Stimulated activated CD4-positive, alpha-beta T cell treated with anti-CD3 and anti-CD28 coated beads, TNF-alpha, amount 100 ng/mL, for 4 hours (primary cell): Measurements from ENCODE around the gene HCFC1.

Experiments
- DNase-seq, 3 experiments: peaks; one replicate each; pipeline ENCODE4 v3.0.0-alpha.2; 2020; ENCODE audit warnings: low read depth in 3 of 3

The HCFC1 gene

DNA sequence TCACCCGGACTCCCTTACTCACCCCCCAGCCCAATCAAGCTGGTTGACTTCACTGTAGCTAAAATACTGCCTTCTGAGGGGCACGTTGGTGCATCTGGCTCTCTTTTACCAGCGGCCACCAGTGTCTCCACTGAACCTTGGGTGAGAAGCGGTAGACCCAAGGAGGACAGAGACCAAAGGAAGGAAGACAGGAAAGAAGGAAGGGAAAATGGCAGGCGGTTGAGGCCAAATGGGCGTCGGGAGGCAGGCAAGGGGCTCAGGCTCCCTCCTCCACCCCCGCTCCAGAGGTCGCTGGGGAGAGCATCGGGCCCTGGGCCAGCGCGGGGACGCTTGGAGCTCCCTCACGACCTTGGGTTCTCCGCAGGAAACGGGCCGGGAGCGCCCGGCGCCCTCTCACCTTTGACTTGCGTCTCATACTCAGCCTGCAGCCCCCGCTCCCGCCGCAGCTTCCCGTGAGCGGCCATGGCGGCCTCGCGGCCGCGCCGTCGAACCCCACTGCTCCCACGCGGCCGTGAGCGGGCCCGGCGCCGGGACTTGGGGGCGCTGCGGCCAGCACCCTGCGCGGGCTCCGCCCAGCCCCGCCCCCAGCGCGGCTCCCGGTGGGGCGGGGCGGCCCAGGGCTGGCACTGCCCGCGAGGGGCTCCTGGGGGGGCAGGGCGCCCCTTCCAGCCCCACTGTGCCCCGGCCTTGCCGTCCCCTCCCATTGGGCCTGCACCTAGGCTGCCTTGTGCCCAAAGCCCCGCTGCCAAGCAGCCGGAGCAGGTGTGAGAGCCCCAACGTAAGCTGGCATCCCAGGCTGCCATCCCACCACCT, 45.7 kb downstream of the HCFC1 start, which contains the start of gene ARHGAP4:
Gene ARHGAP4 (minus strand): TSS at position 526 of the 813 bp plus-strand sequence. CDS start 62 bp downstream, at position 464.
- DNase-seq, result no peak

DNA sequence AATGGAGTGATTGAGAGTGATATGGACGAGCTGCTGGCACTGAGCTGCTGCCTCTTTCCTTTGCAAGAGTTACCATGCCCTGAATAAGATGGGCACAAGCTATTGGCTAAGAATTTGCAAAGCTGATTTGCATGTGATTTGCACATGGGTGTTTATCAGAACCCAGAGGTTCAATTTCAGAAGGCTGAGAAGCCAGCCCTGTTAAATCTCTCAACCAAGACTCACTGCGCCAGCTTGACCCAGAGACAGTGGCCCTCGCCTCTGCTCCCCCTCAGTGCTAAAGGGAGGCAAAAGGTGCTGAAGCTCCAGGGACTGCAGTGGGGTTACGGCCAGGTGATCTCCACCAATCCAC, 46.3 kb downstream of the HCFC1 start:
- DNase-seq, result no peak

DNA sequence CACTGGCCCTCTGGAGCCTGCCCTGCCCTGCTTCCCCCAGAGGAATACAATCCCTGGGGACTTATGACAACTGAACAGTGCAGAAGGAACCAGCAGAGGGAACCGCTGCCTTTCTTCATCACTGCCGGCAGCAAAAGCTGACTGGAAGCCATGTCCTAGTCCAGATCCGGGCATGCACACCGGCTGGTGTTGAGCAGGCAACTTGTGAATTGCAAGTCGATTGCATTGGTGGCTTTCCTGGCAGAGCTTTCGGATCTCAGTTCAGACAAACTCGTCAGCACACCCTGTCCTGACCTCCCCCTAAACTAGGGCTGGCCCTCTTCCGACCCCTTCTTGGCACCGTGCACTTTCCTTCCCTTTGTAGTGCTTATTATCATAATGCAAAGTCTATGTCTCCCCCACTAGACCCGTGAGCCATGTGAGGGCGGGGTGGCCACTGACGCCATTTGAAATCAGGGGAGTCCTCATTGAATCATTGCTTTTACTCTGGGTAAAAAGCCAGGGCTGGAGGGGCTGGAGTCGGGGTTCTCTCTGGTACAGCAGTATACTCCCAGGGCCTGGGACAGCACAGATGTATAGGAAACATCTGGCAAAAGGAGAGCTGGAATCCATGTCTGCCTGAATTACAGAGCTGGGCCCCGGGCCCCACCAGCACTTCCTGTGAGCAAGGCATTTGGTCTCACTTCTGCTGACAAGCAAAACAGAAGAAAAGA, 47.3 kb downstream of the HCFC1 start:
- no peak for DNase-seq

GRCh38 chrX:153922932-153923857, 48.4 kb downstream of the HCFC1 start:
- no peak for DNase-seq

DNA sequence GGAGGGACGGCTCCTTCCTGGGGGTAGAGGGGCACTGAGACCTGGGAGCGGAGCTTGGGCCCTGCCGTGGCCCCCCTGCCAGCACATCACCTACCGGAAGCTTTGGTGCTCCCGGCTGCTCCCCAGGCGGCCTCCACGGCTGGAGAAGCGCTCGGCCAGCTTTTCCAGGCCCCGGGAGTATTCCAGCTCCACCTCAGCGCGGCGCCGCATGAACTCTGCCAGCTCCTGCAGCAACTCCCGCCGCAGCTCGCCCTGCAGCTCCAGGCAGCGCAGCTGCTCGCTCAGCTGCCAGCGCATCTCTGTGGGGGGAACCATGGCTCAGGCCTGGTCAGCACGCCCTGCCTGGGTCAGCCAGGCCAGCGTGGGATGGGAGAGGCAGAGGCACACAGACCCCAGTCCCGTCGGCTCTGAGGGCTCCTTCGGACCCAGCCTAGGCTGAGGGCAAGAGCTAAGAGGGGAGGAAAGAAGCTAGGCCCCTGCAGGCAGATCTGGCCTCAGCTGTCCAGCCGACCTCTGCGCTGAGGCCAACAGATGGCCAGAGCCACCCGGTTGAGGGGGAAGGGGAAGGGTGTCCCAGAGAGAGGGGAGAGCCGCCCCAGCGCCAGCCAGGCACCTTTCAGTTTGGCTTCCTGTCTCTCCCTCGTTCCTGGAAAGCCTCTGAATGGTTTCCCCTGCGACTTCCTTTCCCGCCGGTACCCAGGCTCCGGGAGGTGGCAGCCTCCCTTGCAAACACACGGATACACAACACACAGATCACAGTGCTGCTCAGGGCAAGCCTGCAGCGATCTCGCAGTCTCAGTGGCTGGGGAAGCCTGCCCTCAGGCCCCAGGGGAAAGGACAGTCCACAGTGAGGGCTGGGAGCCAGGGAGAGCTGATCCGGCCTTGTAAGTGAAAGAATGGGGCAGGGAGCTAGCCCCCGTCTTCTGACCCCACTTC, 49.8 kb downstream of the HCFC1 start:
- DNase-seq, result no peak

DNA sequence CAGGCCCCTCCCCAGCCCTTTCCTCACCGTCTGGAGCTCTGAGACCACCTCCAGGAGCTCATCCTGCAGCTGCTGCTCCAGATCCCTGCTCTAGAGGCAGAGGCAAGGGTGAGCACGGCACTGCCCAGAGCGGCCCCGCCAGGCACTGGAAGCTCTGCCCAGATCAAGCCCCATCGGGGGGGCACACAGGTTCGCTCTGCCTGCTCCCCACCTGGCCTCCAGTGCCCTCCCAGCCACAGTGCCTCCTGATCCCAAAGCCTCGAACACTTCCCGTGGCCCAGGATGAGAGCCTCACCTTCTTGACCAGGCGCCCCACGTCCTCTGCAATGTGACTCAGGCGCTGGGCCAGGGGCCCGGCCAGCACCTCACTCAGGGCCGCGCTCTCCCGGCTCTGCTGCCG, 50.5 kb downstream of the HCFC1 start:
- no peak for DNase-seq

- no peak for DNase-seq
Observed at GRCh38 chrX:153920546-153920945, 51.1 kb downstream of the HCFC1 start.

DNA sequence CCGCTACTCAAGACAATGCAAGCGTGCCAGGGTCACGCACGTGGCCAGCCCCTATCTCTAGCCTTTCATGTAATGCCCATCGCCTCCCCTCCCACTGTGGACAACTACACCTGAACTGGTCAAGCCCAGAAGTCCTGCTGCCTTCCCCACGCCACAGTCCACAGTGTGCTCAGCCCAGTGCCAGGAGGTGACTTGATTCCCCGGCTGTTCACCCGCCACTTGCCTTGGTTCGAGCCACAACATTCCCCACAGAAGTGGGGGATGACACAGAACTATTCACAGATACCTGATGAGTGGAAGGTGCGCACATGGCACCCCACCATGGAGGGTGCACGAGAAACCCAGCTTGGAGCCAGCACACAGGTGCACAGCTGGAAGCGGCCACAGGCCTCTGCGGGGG, 52.3 kb downstream of the HCFC1 start:
- DNase-seq, result no peak

DNA sequence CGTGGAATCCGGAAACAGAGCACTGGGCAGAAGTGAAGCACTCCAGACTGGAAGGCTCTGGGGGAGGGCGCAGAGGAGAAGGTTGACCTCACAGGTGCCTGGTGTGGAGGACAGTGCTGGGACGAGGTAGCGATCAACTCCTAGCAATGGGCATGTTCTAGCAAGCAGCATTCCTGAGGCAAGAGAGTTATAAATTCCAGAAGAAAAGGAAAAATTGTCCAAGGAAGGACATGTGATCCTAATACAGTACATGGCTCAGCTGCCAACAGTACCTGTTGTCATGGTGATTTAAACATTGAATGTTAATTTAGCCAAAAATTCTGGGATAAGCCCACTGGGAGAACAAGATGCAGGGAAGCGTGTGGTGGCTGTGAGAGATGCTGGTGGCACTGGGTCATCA, 53.7 kb downstream of the HCFC1 start:
- no peak for DNase-seq

- no peak for DNase-seq
Observed at GRCh38 chrX:153913701-153914100, 57.9 kb downstream of the HCFC1 start.

GRCh38 chrX:153913211-153913610, 58.4 kb downstream of the HCFC1 start:
- no peak for DNase-seq

DNA sequence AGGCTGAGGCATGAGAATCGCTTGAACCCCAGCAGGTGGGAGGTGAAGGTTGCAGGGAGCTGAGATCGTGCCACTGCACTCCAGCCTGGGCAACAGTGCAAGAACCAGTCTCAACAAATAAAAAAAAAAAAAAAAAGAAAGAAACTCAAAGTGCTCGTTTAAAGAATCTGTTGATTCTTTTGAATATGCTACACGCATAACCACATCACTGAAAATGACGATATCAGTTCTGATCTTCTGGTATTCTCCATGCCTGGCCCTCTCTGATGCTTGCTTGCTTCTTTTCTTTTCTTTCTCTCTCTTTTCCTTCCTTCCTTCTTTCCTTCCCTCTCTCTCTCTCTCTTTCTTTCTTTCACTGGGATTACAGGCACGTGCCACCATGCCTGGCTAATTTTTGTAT, 59.8 kb downstream of the HCFC1 start:
- DNase-seq, result no peak

DNA sequence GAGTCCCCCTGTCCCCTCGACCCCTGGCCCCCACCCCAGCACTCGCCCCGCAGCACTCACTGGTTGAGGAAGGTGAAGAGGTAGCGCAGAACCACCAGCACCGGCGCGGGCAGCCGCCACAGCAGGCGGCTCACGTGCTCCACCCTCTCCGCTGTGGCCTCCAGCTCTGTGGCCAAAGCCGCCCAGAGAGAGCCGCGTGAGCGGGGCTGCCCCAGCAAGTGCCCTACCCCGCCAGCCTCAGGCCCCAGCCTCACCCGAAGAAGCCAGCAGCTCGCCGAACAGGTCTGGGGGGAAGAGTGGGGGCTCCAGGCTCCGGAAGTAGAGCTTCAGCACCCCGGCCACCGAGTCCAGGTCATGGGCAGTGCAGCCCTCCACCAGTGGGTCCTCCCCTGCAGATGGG, 61.2 kb downstream of the HCFC1 start:
- no peak for DNase-seq

GRCh38 chrX:153909980-153910360, 61.6 kb downstream of the HCFC1 start:
- DNase-seq, result no peak

GRCh38 chrX:153909024-153909979, 62.3 kb downstream of the HCFC1 start:
- DNase-seq, result no peak

DNA sequence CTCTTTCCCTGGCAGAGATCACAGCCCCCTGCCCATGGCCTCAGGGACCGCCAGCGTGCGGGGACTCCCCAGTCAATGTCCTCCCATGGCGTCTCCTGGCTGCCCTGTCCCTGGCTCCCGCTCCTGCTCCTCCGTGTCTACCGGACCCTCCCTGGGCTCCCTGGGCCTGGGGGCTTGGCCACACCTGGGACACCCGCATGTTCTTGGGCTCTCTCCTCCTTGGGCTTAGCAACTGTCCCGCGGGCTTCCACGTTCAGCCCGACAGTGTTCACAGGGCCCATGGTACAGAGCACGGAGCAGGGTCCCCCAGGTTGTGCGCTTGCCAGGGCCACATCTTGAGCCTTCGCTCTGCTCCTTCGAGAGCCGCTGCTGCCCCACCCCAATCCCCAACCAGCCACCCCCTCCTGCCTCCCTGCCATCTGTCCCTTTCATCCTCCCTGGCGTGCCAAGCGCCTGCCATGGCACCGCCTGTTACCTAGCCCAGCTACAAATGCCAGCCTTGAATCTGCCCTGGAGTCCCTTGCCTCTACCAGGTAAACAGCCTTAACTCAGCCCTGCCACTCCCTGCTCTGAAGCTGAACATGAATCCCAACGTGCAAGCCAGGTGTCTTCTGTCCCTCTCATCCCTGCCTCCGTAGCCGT, 63.3 kb downstream of the HCFC1 start:
- DNase-seq, result no peak

- DNase-seq, result no peak
Observed at GRCh38 chrX:153907456-153907855, 64.2 kb downstream of the HCFC1 start.

GRCh38 chrX:153906126-153906917, 65.3 kb downstream of the HCFC1 start:
- DNase-seq, result no peak
